ENCODE results near the gene KRT33A.
"Not testable (repeated sequence)": the region's sequence is repeated elsewhere in the genome, so short reads cannot be mapped to it uniquely, and the experiment has no call there.

Gene KRT33A

DNA sequence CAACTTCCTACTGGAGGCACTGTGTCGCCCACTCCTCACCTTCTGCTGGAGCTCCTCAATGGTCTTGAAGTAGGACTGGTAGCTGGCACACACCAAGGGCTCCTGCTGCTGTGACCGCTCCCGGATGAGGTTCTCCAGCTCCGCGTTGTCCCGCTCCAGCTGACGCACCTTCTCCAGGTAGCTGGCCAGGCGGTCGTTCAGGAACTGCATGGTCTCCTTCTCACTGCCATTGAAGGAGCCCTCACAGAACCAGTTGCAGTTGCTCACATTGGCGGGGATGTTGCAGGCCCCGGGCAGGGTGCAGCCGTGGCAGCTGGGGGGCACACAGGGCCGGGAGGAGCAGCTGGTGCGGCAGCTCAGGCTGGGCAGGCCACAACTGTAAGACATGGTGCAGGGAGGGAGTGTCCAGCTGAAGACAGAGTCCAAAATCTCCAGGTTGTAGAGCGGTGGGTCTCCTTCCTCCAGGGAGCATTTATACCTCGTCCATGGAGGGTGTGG, at the start of gene KRT33A:
TSS of gene KRT33A (minus strand) at position 448 of the 498 bp plus-strand sequence. CDS start at position 387, 61 bp downstream.
- not testable (repeated sequence) for DNase-seq

DNA sequence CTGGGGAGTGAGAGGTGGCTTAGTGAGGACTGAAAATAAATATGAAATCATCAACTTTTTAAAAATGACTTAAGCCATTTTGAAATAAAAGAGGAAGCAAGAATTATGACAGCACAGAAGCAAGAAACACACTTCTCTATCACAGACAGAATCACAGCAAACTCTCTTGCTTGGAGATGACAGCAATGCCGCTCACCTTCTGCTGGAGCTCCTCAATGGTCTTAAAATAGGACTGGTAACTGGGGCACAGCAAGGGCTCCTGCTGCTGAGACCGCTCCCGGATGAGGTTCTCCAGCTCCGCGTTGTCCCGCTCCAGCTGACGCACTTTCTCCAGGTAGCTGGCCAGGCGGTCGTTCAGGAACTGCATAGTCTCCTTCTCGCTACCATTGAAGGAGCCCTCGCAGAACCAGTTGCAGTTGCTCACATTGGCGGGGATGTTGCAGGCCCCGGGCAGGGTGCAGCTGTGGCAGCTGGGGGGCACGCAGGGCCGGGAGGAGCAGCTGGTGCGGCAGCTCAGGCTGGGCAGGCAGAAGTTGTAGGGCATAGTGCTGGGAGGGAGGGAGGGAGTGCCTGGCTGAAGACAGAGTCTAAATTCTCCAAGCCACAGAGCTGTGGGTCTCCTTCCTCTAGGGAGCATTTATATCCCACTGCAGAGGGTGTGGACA, 46.5 kb upstream of the KRT33A start, which contains the start of gene KRT31:
TSS of gene KRT31 (minus strand) at position 613 of the 665 bp plus-strand sequence. CDS start at position 544, 69 bp downstream.
- DNase-seq: no peak

GRCh38 chr17:41396340-41396739, 45.7 kb upstream of the KRT33A start:
- no peak for DNase-seq

DNA sequence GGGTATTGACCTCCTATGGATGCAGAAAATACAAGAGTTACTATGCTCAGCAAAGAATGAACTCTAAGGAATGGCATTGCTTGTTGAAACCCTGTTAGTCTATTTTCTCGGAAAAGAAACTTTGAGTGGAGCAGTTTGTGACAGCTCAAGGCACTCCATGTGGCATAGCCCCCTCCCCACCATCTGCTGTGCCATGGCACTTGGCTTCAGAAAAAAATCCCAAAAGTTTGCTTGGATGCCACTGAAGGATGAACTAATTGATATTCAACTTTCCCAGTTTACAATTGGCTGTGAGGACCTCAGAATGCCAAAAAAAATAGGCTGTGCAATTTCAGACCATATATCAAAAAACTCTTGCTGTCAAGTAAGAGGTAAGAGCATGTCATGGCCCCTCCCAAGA, 45.0 kb upstream of the KRT33A start:
- no peak for DNase-seq

GRCh38 chr17:41395044-41395443, 44.4 kb upstream of the KRT33A start:
- not testable (repeated sequence) for DNase-seq

- DNase-seq: no peak
These were observed 43.8 kb upstream of the KRT33A start for GRCh38 chr17:41394254-41394996.

- no peak for DNase-seq
These were observed 43.2 kb upstream of the KRT33A start for GRCh38 chr17:41393826-41394225.

DNA sequence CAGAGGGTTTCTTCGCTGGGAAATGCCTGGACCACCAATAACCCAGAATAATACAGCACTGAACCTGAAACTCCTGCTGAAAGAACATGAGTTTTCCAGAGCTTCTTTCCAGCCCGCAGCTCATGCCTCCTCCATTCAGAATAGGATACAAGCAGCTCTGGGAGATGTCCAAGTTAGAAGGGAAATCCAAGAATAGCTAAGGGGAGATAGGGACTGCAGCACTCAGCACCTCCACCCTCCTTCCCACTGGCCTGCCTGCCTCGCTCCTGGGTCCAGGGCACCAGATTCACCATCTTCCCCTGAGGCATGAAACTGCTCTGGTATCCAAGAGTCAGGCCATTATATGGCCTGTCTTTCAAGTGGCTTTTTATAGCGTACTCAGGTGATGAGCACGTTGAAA, 42.7 kb upstream of the KRT33A start:
- no peak for DNase-seq

GRCh38 chr17:41392278-41392677, 41.6 kb upstream of the KRT33A start:
- no peak for DNase-seq

DNA sequence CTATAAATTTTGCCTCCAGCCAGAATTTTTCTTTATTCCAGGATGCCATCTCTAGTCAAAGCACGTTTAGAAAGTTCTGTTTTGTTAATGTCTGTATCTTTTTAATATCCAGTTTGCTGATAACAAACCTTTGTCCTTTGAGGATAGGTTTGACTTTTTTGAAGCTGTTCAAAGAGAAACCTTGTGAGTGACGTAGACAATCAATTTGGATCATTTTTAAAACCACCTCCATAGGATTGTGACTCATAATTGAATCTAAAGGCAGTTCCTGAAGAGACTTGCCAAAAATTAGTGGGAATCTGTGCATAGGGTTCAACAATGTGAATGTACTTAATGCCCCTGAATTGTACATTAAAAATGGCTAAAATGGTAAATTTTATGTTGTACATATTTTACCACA, 40.9 kb upstream of the KRT33A start:
- DNase-seq: no peak

DNA sequence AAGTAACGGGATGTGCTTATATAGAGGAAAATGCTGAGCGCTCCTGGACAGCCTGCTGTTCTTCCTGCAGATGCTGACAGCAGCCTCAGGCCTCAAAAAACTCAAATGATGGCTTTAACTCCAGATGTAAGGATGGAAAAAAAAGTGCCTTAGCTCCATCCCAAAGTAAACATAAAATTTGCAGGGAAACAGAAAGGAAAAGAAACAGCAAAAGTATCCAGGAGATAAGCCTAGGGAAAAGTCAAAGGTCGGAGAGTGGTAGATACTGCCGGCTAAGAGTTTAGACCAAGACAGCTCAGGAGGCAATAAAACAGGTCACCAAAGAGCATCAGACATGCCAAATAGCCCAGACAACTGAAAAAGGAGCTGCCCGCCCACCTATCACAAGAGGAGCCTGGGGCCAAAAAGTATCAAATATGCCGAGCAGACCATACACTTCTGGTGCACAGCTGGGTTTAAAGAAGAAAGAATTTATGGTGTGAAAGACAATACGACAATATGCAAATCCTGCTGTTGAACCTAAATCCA, 39.8 kb upstream of the KRT33A start:
- DNase-seq: no peak

GRCh38 chr17:41387670-41388069, 37.0 kb upstream of the KRT33A start:
- DNase-seq: no peak

- no peak for DNase-seq
These were observed 35.6 kb upstream of the KRT33A start for GRCh38 chr17:41386227-41386626.

- DNase-seq: no peak
These were observed 33.1 kb upstream of the KRT33A start for GRCh38 chr17:41383690-41384089.

- DNase-seq: no peak
These were observed 31.8 kb upstream of the KRT33A start for GRCh38 chr17:41382394-41382793.

- DNase-seq: not testable (repeated sequence)
These were observed 31.3 kb upstream of the KRT33A start, which contains the start of gene KRT34 for GRCh38 chr17:41381943-41382342. Gene KRT34 (minus strand): TSS chr17:41382306. CDS start chr17:41382246, 60 bp downstream.

GRCh38 chr17:41380091-41380490, 29.5 kb upstream of the KRT33A start:
- DNase-seq: peak; percentile 18

DNA sequence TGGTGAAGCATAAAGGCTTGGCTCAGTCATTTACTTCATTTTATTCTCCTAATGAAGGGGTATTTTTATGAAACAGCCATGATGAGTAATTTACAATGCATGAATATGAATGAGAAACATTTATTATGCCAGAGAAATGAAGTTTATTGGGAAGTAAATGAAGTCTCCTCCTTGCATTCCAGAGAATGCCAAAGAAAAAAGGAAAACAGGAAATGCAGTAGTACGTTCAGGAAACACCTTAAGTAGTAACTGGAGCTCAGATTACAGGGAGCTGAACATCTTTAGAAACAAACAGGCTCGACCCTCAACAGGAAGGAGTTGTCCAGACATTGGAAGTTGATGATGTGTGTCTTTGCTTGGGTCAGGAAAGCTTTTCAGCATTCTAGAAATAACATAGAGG, 26.9 kb upstream of the KRT33A start:
- no peak for DNase-seq

- peak; percentile 24 for DNase-seq
These were observed 19.1 kb upstream of the KRT33A start, which contains the start of gene KRT33B for GRCh38 chr17:41369713-41370112. Gene KRT33B (minus strand): TSS chr17:41369813. CDS start chr17:41369750, 63 bp downstream.

DNA sequence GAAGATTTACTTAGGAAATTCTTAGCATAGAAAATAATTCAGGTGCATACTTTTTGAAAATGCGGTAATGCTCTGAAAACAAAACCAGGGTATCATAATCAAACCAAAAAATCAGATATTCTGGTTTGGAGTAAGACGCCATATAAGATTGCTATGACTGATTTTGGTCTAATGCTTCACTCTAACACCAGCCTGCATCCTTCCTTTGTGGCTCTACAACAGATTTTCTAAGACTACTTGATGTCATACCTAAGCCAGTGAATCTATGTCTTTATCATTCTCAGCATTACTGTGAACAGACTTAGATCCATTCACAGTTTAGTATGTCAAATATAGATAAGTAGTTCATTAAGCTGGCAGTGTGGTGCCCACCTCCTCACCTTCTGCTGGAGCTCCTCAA, 18.4 kb upstream of the KRT33A start:
- no peak for DNase-seq

DNA sequence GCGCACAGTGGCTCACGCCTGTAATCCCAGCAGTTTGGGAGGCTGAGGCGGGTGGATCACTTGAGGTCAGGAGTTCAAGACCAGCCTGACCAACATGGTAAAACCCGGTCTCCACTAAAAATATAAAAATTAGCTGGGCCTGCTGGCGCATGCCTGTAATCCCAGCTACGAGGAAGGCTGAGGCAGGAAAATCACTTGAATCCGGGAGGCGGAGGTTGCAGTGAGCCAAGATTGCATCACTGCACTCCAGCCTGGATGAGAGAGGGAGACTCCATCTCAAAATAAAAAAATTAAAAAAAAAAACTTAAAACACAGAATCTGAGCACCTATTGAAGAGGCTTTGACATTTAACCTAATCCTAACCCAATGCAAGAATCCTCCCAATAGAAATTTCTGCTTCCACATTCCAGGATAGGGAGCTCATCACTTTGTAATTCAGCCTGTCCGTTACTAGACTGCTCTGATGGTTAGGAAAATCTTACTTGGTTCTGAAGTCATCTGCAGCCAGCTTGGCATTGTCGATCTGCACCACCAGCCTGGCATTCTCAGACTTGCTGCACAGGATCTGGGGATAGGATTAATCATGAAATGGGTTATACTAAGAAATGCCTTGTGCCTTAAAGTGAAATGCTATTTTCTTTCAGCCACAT, 16.9 kb upstream of the KRT33A start:
- no peak for DNase-seq

- DNase-seq: no peak
These were observed 15.4 kb upstream of the KRT33A start for GRCh38 chr17:41366070-41366469.

DNA sequence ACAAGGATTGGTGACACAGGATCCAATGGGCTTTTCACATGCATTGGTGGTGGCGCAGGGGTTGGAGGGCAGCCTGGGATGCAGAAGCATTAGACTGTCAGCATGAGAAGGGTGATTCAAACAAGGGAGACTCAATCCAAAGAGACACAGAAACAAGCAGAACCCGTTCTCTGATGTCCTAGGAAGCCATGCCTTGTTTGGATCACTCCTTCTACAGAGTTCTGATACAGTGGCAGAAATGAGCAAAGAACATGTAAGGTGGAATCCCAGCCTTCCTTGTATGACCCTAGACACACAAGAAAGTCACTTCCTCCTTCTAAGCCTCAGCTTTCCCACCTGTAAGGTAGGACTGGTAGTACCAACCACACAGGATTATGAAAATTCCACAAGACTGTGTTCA, 13.3 kb upstream of the KRT33A start:
- DNase-seq: no peak
